Mesenchymal stem cell (in vitro differentiated cells and primary cell): ENCODE results near the gene NOL4L.
"Not testable (repeated sequence)": the region's sequence is repeated elsewhere in the genome, so short reads cannot be mapped to it uniquely, and the experiment has no call there.

Experiments used
- DNase-seq: peaks from one replicate; pipeline ENCODE4 v3.0.0-alpha.2; 2013
- H2AFZ ChIP-seq: one replicate; pipeline ENCODE4 v1.6.1; 2013; ENCODE audit warnings: low read depth, mild to moderate bottlenecking, control low read depth, inconsistent platforms, low read length, moderate library complexity
- H2AK5ac ChIP-seq: 2 replicates; pipeline ENCODE4 v1.6.1; 2013; ENCODE audit warnings: low read length, moderate library complexity, mild to moderate bottlenecking, inconsistent platforms; ENCODE audit not compliant: severe bottlenecking
- H2BK120ac ChIP-seq: one replicate; pipeline ENCODE4 v1.6.1; 2013; ENCODE audit warnings: low read depth, mild to moderate bottlenecking, inconsistent platforms, low read length, moderate library complexity
- H2BK12ac ChIP-seq, 2 experiments: one replicate each; pipeline ENCODE4 v1.6.1; 2013; ENCODE audit warnings: inconsistent platforms in 2 of 2, low read length in 2 of 2, mild to moderate bottlenecking in 2 of 2, moderate library complexity in 2 of 2, control low read depth in 1 of 2
- H2BK15ac ChIP-seq: one replicate; pipeline ENCODE4 v1.6.1; 2013; ENCODE audit warnings: mild to moderate bottlenecking, low read depth, inconsistent platforms; ENCODE audit not compliant: poor library complexity, severe bottlenecking
- H2BK5ac ChIP-seq: 2 replicates; pipeline ENCODE4 v1.6.1; 2013; ENCODE audit warnings: low read depth, mild to moderate bottlenecking, low read length, control low read depth, inconsistent platforms; ENCODE audit not compliant: poor library complexity, severe bottlenecking
- H3K14ac ChIP-seq, 2 experiments: one replicate each; pipeline ENCODE4 v1.6.1; 2013; ENCODE audit warnings: inconsistent platforms in 2 of 2, low read length in 2 of 2, control low read depth in 1 of 2, mild to moderate bottlenecking in 1 of 2, moderate library complexity in 1 of 2
- H3K18ac ChIP-seq, 2 experiments: one replicate each; pipeline ENCODE4 v1.6.1; 2013; ENCODE audit warnings: inconsistent platforms in 2 of 2, low read length in 2 of 2, control low read depth in 1 of 2, low read depth in 1 of 2, mild to moderate bottlenecking in 1 of 2
- H3K23ac ChIP-seq, 2 experiments: one replicate each; pipeline ENCODE4 v1.6.1; 2013; ENCODE audit warnings: inconsistent platforms in 2 of 2, low read length in 2 of 2, mild to moderate bottlenecking in 2 of 2, moderate library complexity in 2 of 2, control low read depth in 1 of 2
- H3K27ac ChIP-seq: 2 replicates; pipeline ENCODE4 v1.5.1; 2013; ENCODE audit warnings: mild to moderate bottlenecking, moderate library complexity, low read length, control low read depth, inconsistent platforms; ENCODE audit not compliant: poor library complexity, severe bottlenecking
- H3K27me3 ChIP-seq, 2 experiments: 2 replicates each; pipeline versions ENCODE4 v1.6.1 to v1.7.0; 2013; ENCODE audit warnings: low read length in 2 of 2, mild to moderate bottlenecking in 2 of 2, moderate library complexity in 2 of 2, control low read depth in 1 of 2, inconsistent platforms in 1 of 2; ENCODE audit not compliant: control insufficient read depth in 1 of 2, insufficient read depth in 1 of 2
- H3K36me3 ChIP-seq, 2 experiments: 2 replicates each; pipeline versions ENCODE4 v1.6.1 to v1.7.0; 2013; ENCODE audit warnings: low read length in 2 of 2, control low read depth in 1 of 2, inconsistent platforms in 1 of 2, low read depth in 1 of 2, mild to moderate bottlenecking in 1 of 2; ENCODE audit not compliant: insufficient read depth in 2 of 2, control insufficient read depth in 1 of 2
- H3K4ac ChIP-seq, 2 experiments: one replicate each; pipeline ENCODE4 v1.6.1; 2013; ENCODE audit warnings: inconsistent platforms in 2 of 2, low read length in 2 of 2, mild to moderate bottlenecking in 2 of 2, moderate library complexity in 2 of 2, control low read depth in 1 of 2, low read depth in 1 of 2
- H3K4me1 ChIP-seq: 2 replicates; pipeline ENCODE4 v1.6.1; 2013; ENCODE audit warnings: low read depth, low read length, control low read depth; ENCODE audit not compliant: control insufficient read depth, insufficient read depth
- H3K4me2 ChIP-seq: 2 replicates; pipeline ENCODE4 v1.6.1; 2013; ENCODE audit warnings: low read length, mild to moderate bottlenecking, inconsistent platforms; ENCODE audit not compliant: poor library complexity, severe bottlenecking
- H3K4me3 ChIP-seq, 2 experiments: 2 replicates each; pipeline versions ENCODE4 v1.5.1 to v1.7.0; 2013; ENCODE audit warnings: low read length in 2 of 2, mild to moderate bottlenecking in 2 of 2, control low read depth in 1 of 2, low read depth in 1 of 2; ENCODE audit not compliant: insufficient read depth in 1 of 2
- H3K79me1 ChIP-seq: replicated peaks from 2 replicates; pipeline ENCODE4 v1.6.1; 2013; ENCODE audit warnings: mild to moderate bottlenecking, control low read depth, low read length, inconsistent platforms; ENCODE audit not compliant: poor library complexity, severe bottlenecking
- H3K9ac ChIP-seq: 2 replicates; pipeline ENCODE4 v1.7.0; 2013; ENCODE audit warnings: mild to moderate bottlenecking, low read length, moderate library complexity
- H3K9me3 ChIP-seq: 2 replicates; pipeline ENCODE4 v1.7.0; 2013; ENCODE audit warnings: mild to moderate bottlenecking, low read length; ENCODE audit not compliant: control insufficient read depth
- H4K8ac ChIP-seq: one replicate; pipeline ENCODE4 v1.6.1; 2013; ENCODE audit warnings: inconsistent platforms, mild to moderate bottlenecking, low read length, moderate library complexity
- H4K91ac ChIP-seq: one replicate; pipeline ENCODE4 v1.6.1; 2013; ENCODE audit warnings: mild to moderate bottlenecking, low read length, inconsistent platforms
- WGBS: methylation state at CpG from one replicate; pipeline ENCODE4 v1.1.7; 2013; ENCODE audit warnings: mixed read lengths; 5-methylcytosine and 5-hydroxymethylcytosine counted together

NOL4L gene

GRCh38 chr20:32597714-32598113, 12.6 kb upstream of the NOL4L start:
- Histone ChIP-seq H3K4me1 (no peaks in the 10 kb centered on the region), H3K18ac (no peak overlapping the region), H3K23ac (no peak overlapping the region), H3K14ac (no peak overlapping the region), H3K4me2 (no peak overlapping the region), H2BK15ac (no peak overlapping the region), H4K91ac (no peak overlapping the region), H3K4ac (no peak overlapping the region), H3K4me3 (no peak overlapping the region), H3K79me1 (no peaks in the 10 kb centered on the region), H3K27ac (no peak overlapping the region), H2BK5ac (no peak overlapping the region), H4K8ac (no peak overlapping the region), H3K9me3 (no peaks in the 10 kb centered on the region), H2AK5ac (no peak overlapping the region), H2BK12ac (no peak overlapping the region), H3K27me3 (peaks cover 0 to 3% of the 10 kb centered on the region in 2 experiments), H3K36me3 (no peaks in the 10 kb centered on the region), H2BK120ac (no peak overlapping the region), H2AFZ (no peak overlapping the region), H3K9ac (no peak overlapping the region)
- WGBS: 82% methylated on average over 6 of the region's 7 CpGs
- DNase-seq: no peak

GRCh38 chr20:32596681-32597252, 11.6 kb upstream of the NOL4L start:
- H3K4me1 ChIP-seq: no peaks in the 10 kb centered on the region
- no peak overlapping the region for H3K4me3 ChIP-seq
- H3K9ac ChIP-seq: no peak overlapping the region
- H3K23ac ChIP-seq: no peak overlapping the region
- no peak overlapping the region for H2AK5ac ChIP-seq
- H3K4ac ChIP-seq: no peak overlapping the region
- no peak overlapping the region for H2BK12ac ChIP-seq
- no peak overlapping the region for H3K4me2 ChIP-seq
- peaks cover 2 to 3% of the 10 kb centered on the region in 2 experiments for H3K27me3 ChIP-seq
- H3K36me3 ChIP-seq: no peaks in the 10 kb centered on the region
- no peak overlapping the region for H3K27ac ChIP-seq
- no peaks in the 10 kb centered on the region for H3K9me3 ChIP-seq
- no peak overlapping the region for H2BK15ac ChIP-seq
- H3K14ac ChIP-seq: no peak overlapping the region
- H3K18ac ChIP-seq: no peak overlapping the region
- no peak overlapping the region for H4K8ac ChIP-seq
- no peak overlapping the region for H2BK5ac ChIP-seq
- no peak overlapping the region for H4K91ac ChIP-seq
- H2AFZ ChIP-seq: no peak overlapping the region
- no peaks in the 10 kb centered on the region for H3K79me1 ChIP-seq
- 87% methylated on average over 2 of the region's 2 CpGs for WGBS
- DNase-seq: no peak
- no peak overlapping the region for H2BK120ac ChIP-seq

GRCh38 chr20:32595143-32595542, 10.0 kb upstream of the NOL4L start:
- H2AK5ac ChIP-seq: no peak overlapping the region
- 80% methylated on average over 4 of the region's 4 CpGs for WGBS
- H3K4me3 ChIP-seq: no peak overlapping the region
- no peak overlapping the region for H2BK15ac ChIP-seq
- no peak overlapping the region for H4K8ac ChIP-seq
- H3K36me3 ChIP-seq: no peaks in the 10 kb centered on the region
- no peaks in the 10 kb centered on the region for H3K9me3 ChIP-seq
- no peak overlapping the region for H4K91ac ChIP-seq
- no peak overlapping the region for H2BK5ac ChIP-seq
- H3K4me2 ChIP-seq: no peak overlapping the region
- H3K79me1 ChIP-seq: no peaks in the 10 kb centered on the region
- H3K4me1 ChIP-seq: no peaks in the 10 kb centered on the region
- no peak overlapping the region for H3K23ac ChIP-seq
- DNase-seq: no peak
- no peak overlapping the region for H3K14ac ChIP-seq
- H3K18ac ChIP-seq: no peak overlapping the region
- no peak overlapping the region for H2AFZ ChIP-seq
- no peak overlapping the region for H3K27ac ChIP-seq
- H2BK12ac ChIP-seq: no peak overlapping the region
- H3K9ac ChIP-seq: no peak overlapping the region
- peaks cover 3 to 5% of the 10 kb centered on the region in 2 experiments for H3K27me3 ChIP-seq
- no peak overlapping the region for H2BK120ac ChIP-seq
- no peak overlapping the region for H3K4ac ChIP-seq

- not testable (repeated sequence) for H3K18ac ChIP-seq, H3K4ac ChIP-seq, H3K23ac ChIP-seq, H2BK120ac ChIP-seq, H4K91ac ChIP-seq, H4K8ac ChIP-seq, H3K27ac ChIP-seq, DNase-seq, H2AFZ ChIP-seq, H2BK12ac ChIP-seq, H3K4me2 ChIP-seq, H2BK5ac ChIP-seq, H3K14ac ChIP-seq, H3K9ac ChIP-seq, H3K9me3 ChIP-seq, H2AK5ac ChIP-seq, H3K27me3 ChIP-seq, H3K36me3 ChIP-seq, H2BK15ac ChIP-seq, H3K79me1 ChIP-seq, H3K4me1 ChIP-seq, H3K4me3 ChIP-seq
- WGBS: 95% methylated on average over 4 of the region's 5 CpGs
Measured at GRCh38 chr20:32594669-32595068, 9.5 kb upstream of the NOL4L start.
